HepG2 (cell line): ENCODE results near the gene ZDHHC14. TPM values are rescaled to one million over a fixed set of nuclear protein-coding genes. Genes with fewer than 3 reads are reported as not detected.

ENCODE experiments used
- CBX2 ChIP-seq, 2 experiments: fragments of 200-600 bp in 1 of 2; sonication (generic); formaldehyde crosslinking in 1 of 2; IDR thresholded peaks; 2 replicates each; pipeline versions ENCODE4 v1.7.0 to v1.8.1; 2018 to 2022; ENCODE audit warnings: low read depth in 2 of 2, low read length in 1 of 2, mild to moderate bottlenecking in 1 of 2, missing genetic modification reagents in 1 of 2
- CEBPZ ChIP-seq: IDR thresholded peaks from 2 replicates; pipeline ENCODE4 v1.6.1; 2012; ENCODE audit warnings: low read length, improper control_type of control experiment
- KDM1A ChIP-seq: IDR thresholded peaks from 2 replicates; pipeline ENCODE4 v1.6.1; 2016; ENCODE audit warnings: missing compliant biosample characterization
- MAFK ChIP-seq, 2 experiments: IDR thresholded peaks in 1 of 2; conservative IDR thresholded peaks in 1 of 2; 2 replicates each; pipeline ENCODE4 v1.6.1; 2011; ENCODE audit warnings: improper control_type of control experiment in 2 of 2, low read length in 2 of 2
- MXD3 ChIP-seq: IDR thresholded peaks from 2 replicates; pipeline ENCODE4 v1.6.1; 2016; ENCODE audit warnings: mild to moderate bottlenecking, missing biosample characterization, missing genetic modification reagents
- NFATC3 ChIP-seq: sonication (generic); formaldehyde crosslinking; IDR thresholded peaks from 2 replicates; pipeline ENCODE4 v1.5.1; 2020; ENCODE audit warnings: mild to moderate bottlenecking, missing genetic modification reagents
- RNF219 ChIP-seq: sonication (generic); formaldehyde crosslinking; IDR thresholded peaks from 2 replicates; pipeline ENCODE4 v1.5.0; 2020; ENCODE audit warnings: mild to moderate bottlenecking, missing genetic modification reagents
- SALL2 ChIP-seq: sonication (generic); formaldehyde crosslinking; IDR thresholded peaks from 2 replicates; pipeline ENCODE4 v1.8.1; 2023; ENCODE audit warnings: mild to moderate bottlenecking, missing genetic modification reagents, inconsistent platforms
- SAP130 ChIP-seq: IDR thresholded peaks from 2 replicates; pipeline ENCODE4 v1.6.1; 2016; ENCODE audit warnings: low read depth
- SUZ12 ChIP-seq: fragments of 150-350 bp; IDR thresholded peaks from 2 replicates; pipeline ENCODE4 v1.6.1; 2014; ENCODE audit warnings: low read depth, low read length
- ZBTB37 ChIP-seq: sonication (generic); formaldehyde crosslinking; IDR thresholded peaks from 2 replicates; pipeline ENCODE4 v1.4.0; 2020; ENCODE audit warnings: mild to moderate bottlenecking, missing genetic modification reagents
- ZHX2 ChIP-seq, 2 experiments: sonication (generic) in 1 of 2; formaldehyde crosslinking in 1 of 2; IDR thresholded peaks; 2 replicates each; pipeline versions ENCODE4 v1.6.1 to v1.9.0; 2014 to 2022; ENCODE audit warnings: antibody characterized with exemption in 1 of 2, borderline replicate concordance in 1 of 2, inconsistent platforms in 1 of 2, low read depth in 1 of 2, missing genetic modification reagents in 1 of 2
- ZIK1 ChIP-seq: sonication (generic); formaldehyde crosslinking; IDR thresholded peaks from 2 replicates; pipeline ENCODE4 v1.5.0; 2020; ENCODE audit warnings: mild to moderate bottlenecking, low read depth, missing genetic modification reagents, borderline replicate concordance
- ZNF713 ChIP-seq: sonication (generic); formaldehyde crosslinking; IDR thresholded peaks from 2 replicates; pipeline ENCODE4 v1.4.0; 2020; ENCODE audit warnings: mild to moderate bottlenecking, missing genetic modification reagents
- polyA plus RNA-seq, 8 experiments: library from polyadenylated mRNA; depleted of rRNA in 3 of 8; stranded (reverse) in 7 of 8; unstranded in 1 of 8; fragments of >200 nt; fragmentation: Illumina TruSeq in 4 of 8; extraction: Trizol in 4 of 8; gene quantifications; 2 replicates each; pipeline versions ENCODE4 v1.2.1 to v1.2.3, GENCODE V29; 2011 to 2016; ENCODE audit warnings: low read depth in 4 of 8, missing spikeins in 1 of 8, mixed read lengths in 1 of 8; ENCODE audit not compliant: insufficient read depth in 1 of 8
- total RNA-seq, 5 experiments: library from RNA; depleted of rRNA; stranded (reverse); fragments of >200 nt; fragmentation: Illumina TruSeq; extraction: Trizol; gene quantifications; 2 replicates each; pipeline ENCODE4 v1.2.3, GENCODE V29; 2016; ENCODE audit warnings: low read depth in 1 of 5

ZDHHC14 gene
- total and polyA plus RNA-seq, 2 of the 13 experiments (the other 11 are each of a cell fraction or from before 2014, with no cell fraction given): 3.7 to 9.5 TPM

- TF ChIP-seq SAP130 (CRISPR knock-in tag) (peak; percentile 93), NFATC3 (no peak), ZNF713 (0 out of 2 replicates have a peak, but pooled peaks have one; percentile 68), ZIK1 (CRISPR knock-in tag) (no peak), SUZ12 (no peak), ZBTB37 (CRISPR knock-in tag) (no peak), RNF219 (CRISPR knock-in tag) (no peak), KDM1A (no peak), CEBPZ (no peak), SALL2 (peak; percentile 34; the same call in 1 of the 2 replicates), MXD3 (peak; percentile 75; the same call in 1 of the 2 replicates), MAFK (conservative IDR thresholded peaks at IDR 0.05 in 1 of 2, IDR thresholded peaks at IDR 0.05 in 1 of 2; ENCODE audit: low read length in 2 of 2) (no peak), CBX2 (IDR thresholded peaks at IDR 0.05; ENCODE audit: low read depth, low read length) (no peak), CBX2 (CRISPR knock-in tag; IDR thresholded peaks at IDR 0.05; ENCODE audit: low read depth) (no peak), ZHX2 (IDR thresholded peaks at IDR 0.05; ENCODE audit: low read depth) (no peak), ZHX2 (CRISPR knock-in tag; IDR thresholded peaks at IDR 0.05; ENCODE audit: borderline replicate concordance) (no peak)
Observed at GRCh38 chr6:157380779-157381561, at the start of gene ZDHHC14 (continued).
